GM12872 (cell line): ENCODE results near the gene CLEC4D.

Experiments
- CTCF ChIP-seq: IDR thresholded peaks from 3 replicates; pipeline ENCODE4 v1.5.1; 2011; ENCODE audit warnings: low read depth, mild to moderate bottlenecking, low read length, moderate library complexity; ENCODE audit not compliant: insufficient read depth

Gene CLEC4D

GRCh38 chr12:8554451-8555195 is 41.3 kb downstream of the CLEC4D start:
- TF ChIP-seq CTCF: no peak

GRCh38 chr12:8556531-8557097 is 43.3 kb downstream of the CLEC4D start:
- no peak for TF ChIP-seq CTCF

GRCh38 chr12:8559676-8560075 is 46.4 kb downstream of the CLEC4D start:
- no peak for TF ChIP-seq CTCF

GRCh38 chr12:8561011-8561410 is 47.7 kb downstream of the CLEC4D start:
- no peak for TF ChIP-seq CTCF

- peak; percentile 46; the same call in 2 of the 3 replicates for TF ChIP-seq CTCF
Measured at GRCh38 chr12:8562310-8562709, 49.0 kb downstream of the CLEC4D start.

- TF ChIP-seq CTCF: no peak
Measured at GRCh38 chr12:8563356-8563755, 50.1 kb downstream of the CLEC4D start.

GRCh38 chr12:8564656-8565055 is 51.4 kb downstream of the CLEC4D start:
- TF ChIP-seq CTCF: no peak
